HEK293 (cell line): ENCODE measurements around the gene CDK16.

Experiments used
- CTCF ChIA-PET: fragments of 350-600 bp; formaldehyde crosslinking; extraction: SDS; loops from one replicate; lab custom pipeline; 2021; ENCODE audit warnings: antibody characterized with exemption; lab: Yijun Ruan, JAX
- POLR2A ChIA-PET: fragments of 300-600 bp; formaldehyde crosslinking; extraction: SDS; loops from one replicate; lab custom pipeline; 2020; ENCODE audit warnings: antibody characterized with exemption, inconsistent platforms; lab: Yijun Ruan, JAX
- H3K27ac ChIP-seq: fragments of 200-500 bp; sonication (Bioruptor generic); 2 replicates; pipeline ENCODE4 v1.5.1; 2014; ENCODE audit warnings: low read depth, low read length, control low read depth, inconsistent platforms; ENCODE audit errors: extremely low read depth
- H3K36me3 ChIP-seq, 2 experiments: fragments of 200-500 bp in 1 of 2; sonication (Bioruptor generic) in 1 of 2; 1 replicate in 1 of 2; 2 replicates in 1 of 2; pipeline ENCODE4 v1.5.1; 2014 to 2017; ENCODE audit warnings: inconsistent platforms in 2 of 2, low read length in 2 of 2; ENCODE audit not compliant: control insufficient read depth in 2 of 2, insufficient read depth in 1 of 2
- H3K4me1 ChIP-seq: fragments of 200-500 bp; sonication (Bioruptor generic); 2 replicates; pipeline ENCODE4 v1.5.1; 2014; ENCODE audit warnings: mild to moderate bottlenecking, low read length, inconsistent platforms; ENCODE audit not compliant: control insufficient read depth, insufficient read depth
- H3K4me3 ChIP-seq: 2 replicates; pipeline ENCODE4 v1.5.1; 2011; ENCODE audit warnings: low read depth, mild to moderate bottlenecking, control low read depth, low read length, moderate library complexity
- H3K9me3 ChIP-seq: fragments of 200-500 bp; sonication (Bioruptor generic); 2 replicates; pipeline ENCODE4 v1.5.1; 2014; ENCODE audit warnings: low read depth, low read length, inconsistent platforms; ENCODE audit not compliant: control insufficient read depth, insufficient read depth
- GLIS2 ChIP-seq: fragments of 450-650 bp; formaldehyde crosslinking; IDR thresholded peaks from 2 replicates; pipeline ENCODE4 v1.5.1; 2016; ENCODE audit warnings: missing biosample characterization, missing genetic modification characterization
- HOXD13 ChIP-seq: sonication (generic); formaldehyde crosslinking; IDR thresholded peaks from 2 replicates; pipeline ENCODE4 v1.8.0; 2022; ENCODE audit warnings: missing genetic modification reagents, borderline replicate concordance
- IKZF3 ChIP-seq: fragments of 450-650 bp; IDR thresholded peaks from 2 replicates; pipeline ENCODE4 v1.5.0; 2018; ENCODE audit warnings: missing biosample characterization, mild to moderate bottlenecking, missing genetic modification characterization, moderate library complexity
- KLF1 ChIP-seq: fragments of 450-650 bp; formaldehyde crosslinking; IDR thresholded peaks from 2 replicates; pipeline ENCODE4 v1.5.1; 2016; ENCODE audit warnings: missing biosample characterization, missing genetic modification characterization
- MYNN ChIP-seq: fragments of 450-650 bp; formaldehyde crosslinking; IDR thresholded peaks from 2 replicates; pipeline ENCODE4 v1.5.1; 2016; ENCODE audit warnings: missing biosample characterization, missing genetic modification characterization, borderline replicate concordance
- YY2 ChIP-seq: fragments of 450-650 bp; formaldehyde crosslinking; IDR thresholded peaks from 2 replicates; pipeline ENCODE4 v1.5.1; 2016; ENCODE audit warnings: missing biosample characterization, missing genetic modification characterization
- ZBTB7A ChIP-seq: fragments of 450-650 bp; formaldehyde crosslinking; IDR thresholded peaks from 2 replicates; pipeline ENCODE4 v1.5.1; 2016; ENCODE audit warnings: low read depth, missing biosample characterization, missing genetic modification characterization
- ZEB2 ChIP-seq: fragments of 450-650 bp; formaldehyde crosslinking; IDR thresholded peaks from 2 replicates; pipeline ENCODE4 v1.5.1; 2016; ENCODE audit warnings: missing biosample characterization, missing genetic modification characterization
- ZNF19 ChIP-seq: fragments of 450-650 bp; formaldehyde crosslinking; IDR thresholded peaks from 2 replicates; pipeline ENCODE4; 2016; ENCODE audit warnings: missing biosample characterization, missing genetic modification characterization, low read depth
- ZNF2 ChIP-seq: fragments of 450-650 bp; formaldehyde crosslinking; IDR thresholded peaks from 2 replicates; pipeline ENCODE4 v1.5.1; 2016; ENCODE audit warnings: missing biosample characterization, missing genetic modification characterization
- ZNF202 ChIP-seq: fragments of 450-650 bp; formaldehyde crosslinking; IDR thresholded peaks from 2 replicates; pipeline ENCODE4 v1.5.1; 2016; ENCODE audit warnings: missing biosample characterization, missing genetic modification characterization, borderline replicate concordance
- ZNF248 ChIP-seq: fragments of 450-650 bp; formaldehyde crosslinking; IDR thresholded peaks from 2 replicates; pipeline ENCODE4 v1.5.1; 2017; ENCODE audit warnings: missing biosample characterization, missing genetic modification characterization
- ZNF433 ChIP-seq: fragments of 450-650 bp; formaldehyde crosslinking; IDR thresholded peaks from 2 replicates; pipeline ENCODE4 v1.5.1; 2016; ENCODE audit warnings: missing biosample characterization, missing genetic modification characterization, low read depth
- ZNF596 ChIP-seq: fragments of 450-650 bp; IDR thresholded peaks from 2 replicates; pipeline ENCODE4 v1.5.0; 2018; ENCODE audit warnings: missing biosample characterization, mild to moderate bottlenecking, missing genetic modification characterization, moderate library complexity
- ZNF677 ChIP-seq: fragments of 450-650 bp; IDR thresholded peaks from 2 replicates; pipeline ENCODE4 v1.5.0; 2018; ENCODE audit warnings: missing biosample characterization, mild to moderate bottlenecking, missing genetic modification characterization, moderate library complexity
- ZNF701 ChIP-seq: fragments of 450-650 bp; formaldehyde crosslinking; IDR thresholded peaks from 2 replicates; pipeline ENCODE4 v1.5.1; 2016; ENCODE audit warnings: missing biosample characterization, missing genetic modification characterization
- ZNF768 ChIP-seq: fragments of 450-650 bp; formaldehyde crosslinking; IDR thresholded peaks from 2 replicates; pipeline ENCODE4 v1.5.1; 2018; ENCODE audit warnings: missing biosample characterization, mild to moderate bottlenecking, missing genetic modification characterization
- ZNF792 ChIP-seq: fragments of 450-650 bp; formaldehyde crosslinking; IDR thresholded peaks from 2 replicates; pipeline ENCODE4 v1.5.1; 2016; ENCODE audit warnings: missing biosample characterization, missing genetic modification characterization
- TF ChIP-seq, protein P1 (sequence below): fragments of 450-650 bp; formaldehyde crosslinking; IDR thresholded peaks from 2 replicates; pipeline ENCODE4 v1.5.1; 2017; ENCODE audit warnings: missing biosample characterization, missing genetic modification characterization
- TF ChIP-seq, protein P2 (sequence below): fragments of 450-650 bp; IDR thresholded peaks from 2 replicates; pipeline ENCODE4 v1.5.1; 2018; ENCODE audit warnings: missing biosample characterization, missing genetic modification characterization
- TF ChIP-seq, protein P3 (sequence below): fragments of 450-650 bp; formaldehyde crosslinking; IDR thresholded peaks from 2 replicates; pipeline ENCODE4 v1.5.1; 2016; ENCODE audit warnings: missing biosample characterization, missing genetic modification characterization, borderline replicate concordance
- TF ChIP-seq, protein P4 (sequence below): fragments of 450-650 bp; formaldehyde crosslinking; IDR thresholded peaks from 2 replicates; pipeline ENCODE4 v1.5.1; 2016; ENCODE audit warnings: missing biosample characterization, missing genetic modification characterization

The CDK16 gene

DNA sequence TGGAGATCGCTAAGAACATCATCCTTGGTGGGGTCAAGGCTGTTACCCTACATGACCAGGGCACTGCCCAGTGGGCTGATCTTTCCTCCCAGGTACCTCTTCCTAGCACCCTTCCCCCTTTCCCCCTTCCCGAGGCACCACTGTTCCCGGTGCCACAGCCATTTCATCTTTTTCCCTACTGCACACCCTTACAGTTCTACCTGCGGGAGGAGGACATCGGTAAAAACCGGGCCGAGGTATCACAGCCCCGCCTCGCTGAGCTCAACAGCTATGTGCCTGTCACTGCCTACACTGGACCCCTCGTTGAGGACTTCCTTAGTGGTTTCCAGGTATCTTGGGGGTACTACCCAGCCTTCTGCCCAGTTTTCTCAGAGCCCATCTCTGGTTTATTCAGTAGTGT, 19.2 kb upstream of the CDK16 start (continued):
- TF ChIP-seq ZNF792 (tag by site-specific recombination) = no peak
- TF ChIP-seq, protein P1, sequence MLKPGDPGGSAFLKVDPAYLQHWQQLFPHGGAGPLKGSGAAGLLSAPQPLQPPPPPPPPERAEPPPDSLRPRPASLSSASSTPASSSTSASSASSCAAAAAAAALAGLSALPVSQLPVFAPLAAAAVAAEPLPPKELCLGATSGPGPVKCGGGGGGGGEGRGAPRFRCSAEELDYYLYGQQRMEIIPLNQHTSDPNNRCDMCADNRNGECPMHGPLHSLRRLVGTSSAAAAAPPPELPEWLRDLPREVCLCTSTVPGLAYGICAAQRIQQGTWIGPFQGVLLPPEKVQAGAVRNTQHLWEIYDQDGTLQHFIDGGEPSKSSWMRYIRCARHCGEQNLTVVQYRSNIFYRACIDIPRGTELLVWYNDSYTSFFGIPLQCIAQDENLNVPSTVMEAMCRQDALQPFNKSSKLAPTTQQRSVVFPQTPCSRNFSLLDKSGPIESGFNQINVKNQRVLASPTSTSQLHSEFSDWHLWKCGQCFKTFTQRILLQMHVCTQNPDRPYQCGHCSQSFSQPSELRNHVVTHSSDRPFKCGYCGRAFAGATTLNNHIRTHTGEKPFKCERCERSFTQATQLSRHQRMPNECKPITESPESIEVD (tag by site-specific recombination) = no peak
- TF ChIP-seq ZNF596 = no peak
- TF ChIP-seq ZEB2 (tag by site-specific recombination) = no peak
- no peak for TF ChIP-seq ZNF2 (tag by site-specific recombination)

DNA sequence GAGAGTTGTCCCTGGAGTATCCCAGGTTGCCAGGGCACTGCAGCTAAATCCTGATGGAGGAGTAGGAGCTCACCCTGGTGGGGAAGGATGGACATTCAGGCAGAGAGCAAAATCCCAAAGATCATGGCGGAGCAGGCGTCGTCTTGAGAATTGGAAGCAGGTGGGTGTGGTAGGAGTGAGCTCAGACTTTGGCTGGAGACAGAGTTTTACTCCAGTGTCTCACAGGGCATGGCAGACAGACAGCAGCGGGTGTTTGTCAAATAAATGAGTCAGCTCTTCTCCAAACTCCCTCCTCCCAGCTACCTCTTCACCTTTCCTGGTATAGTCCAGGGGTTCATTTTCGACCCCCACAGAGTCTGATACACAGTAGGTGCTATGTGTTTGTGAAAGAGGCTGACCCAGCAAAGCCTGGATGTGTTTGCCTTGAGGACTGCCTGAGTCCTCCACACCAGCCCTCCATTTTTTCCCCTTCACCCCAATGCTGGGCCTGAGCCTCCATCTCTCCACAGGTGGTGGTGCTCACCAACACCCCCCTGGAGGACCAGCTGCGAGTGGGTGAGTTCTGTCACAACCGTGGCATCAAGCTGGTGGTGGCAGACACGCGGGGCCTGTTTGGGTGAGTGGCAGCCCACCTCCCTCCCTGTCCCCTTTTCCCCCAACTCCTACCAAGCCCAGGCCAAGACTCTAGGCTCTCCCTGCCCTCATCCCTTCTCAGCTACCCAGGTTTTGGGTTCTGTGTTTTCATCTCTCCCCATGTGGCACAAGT, 17.9 kb upstream of the CDK16 start:
- TF ChIP-seq IKZF3 = no peak
- peak; percentile 49 for TF ChIP-seq KLF1 (tag by site-specific recombination)
- ChIA-PET POLR2A (interaction anchor here (0.9 to 1.5 kb wide), 3 partner anchors 10 to 18 kb away, joined by 5 to 10 read pairs (median 7); partner anchors contain the start of gene CDK16), CTCF (interaction anchor here (1.5 kb wide), 1 partner anchor 184 kb away, joined by 4 read pairs; no protein-coding TSS in a partner anchor)
- Histone ChIP-seq H3K9me3 (no peaks in the 10 kb centered on the region), H3K4me1 (0 out of 2 replicates have a peak, but pooled peaks cover 4% of the 10 kb centered on the region), H3K4me3 (no peak overlapping the region), H3K27ac (no peak overlapping the region), H3K36me3 (peaks cover 54 to 100% of the 10 kb centered on the region in 2 experiments)

DNA sequence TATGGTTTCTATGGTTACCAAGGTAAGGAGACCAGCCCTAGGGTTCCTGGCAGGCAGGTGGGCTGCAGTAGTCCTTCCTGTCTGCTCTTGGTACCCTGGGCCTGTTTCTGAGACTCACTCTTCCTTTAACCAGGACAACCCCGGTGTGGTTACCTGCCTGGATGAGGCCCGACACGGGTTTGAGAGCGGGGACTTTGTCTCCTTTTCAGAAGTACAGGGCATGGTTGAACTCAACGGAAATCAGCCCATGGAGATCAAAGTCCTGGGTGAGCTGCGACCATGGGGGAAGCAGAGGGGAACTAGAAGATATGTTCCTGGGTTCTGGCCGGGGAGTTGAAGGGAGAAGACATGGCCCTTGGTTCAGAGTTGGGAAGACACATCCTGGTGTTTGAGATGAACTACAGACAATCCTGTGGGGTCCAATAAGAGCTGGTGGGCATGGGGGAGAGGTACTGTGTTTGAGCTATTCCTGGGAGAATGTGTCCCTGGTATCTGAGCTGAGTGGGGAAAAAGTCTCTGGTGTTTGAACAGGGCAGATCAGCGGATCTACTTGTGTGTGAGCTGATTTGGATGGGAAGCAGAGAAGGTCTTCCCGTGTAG, 17.0 kb upstream of the CDK16 start:
- ChIA-PET POLR2A (interaction anchor here (0.5 to 1.5 kb wide), 3 partner anchors 15 to 48 kb away, joined by 3 to 7 read pairs (median 4); no protein-coding TSS in a partner anchor), CTCF (interaction anchor here (0.8 to 1.5 kb wide), 2 partner anchors 111 to 183 kb away, joined by 3 to 4 read pairs; no protein-coding TSS in a partner anchor)
- no peaks in the 10 kb centered on the region for H3K4me1 ChIP-seq

DNA sequence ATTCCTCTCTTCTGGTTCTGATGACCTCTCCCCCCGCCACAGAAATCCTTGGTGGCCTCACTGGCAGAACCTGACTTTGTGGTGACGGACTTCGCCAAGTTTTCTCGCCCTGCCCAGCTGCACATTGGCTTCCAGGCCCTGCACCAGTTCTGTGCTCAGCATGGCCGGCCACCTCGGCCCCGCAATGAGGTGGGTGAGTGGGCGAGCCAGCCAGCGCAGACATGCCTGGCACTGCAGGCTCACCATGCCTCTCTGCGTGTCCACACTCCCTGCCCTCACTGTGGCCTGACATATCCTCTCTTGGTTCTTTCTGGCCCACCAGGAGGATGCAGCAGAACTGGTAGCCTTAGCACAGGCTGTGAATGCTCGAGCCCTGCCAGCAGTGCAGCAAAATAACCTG, 16.2 kb upstream of the CDK16 start:
- no peak overlapping the region for H3K4me3 ChIP-seq
- peaks cover 68 to 100% of the 10 kb centered on the region in 2 experiments for H3K36me3 ChIP-seq
- CTCF ChIA-PET = interaction anchor here (0.8 kb wide), 1 partner anchor 111 kb away, joined by 3 read pairs; no protein-coding TSS in a partner anchor
- POLR2A ChIA-PET = interaction anchor here (0.5 to 1.5 kb wide), 3 partner anchors 14 to 35 kb away, joined by 3 to 7 read pairs (median 6); no protein-coding TSS in a partner anchor
- H3K4me1 ChIP-seq = no peaks in the 10 kb centered on the region
- no peaks in the 10 kb centered on the region for H3K9me3 ChIP-seq
- no peak overlapping the region for H3K27ac ChIP-seq
- TF ChIP-seq ZNF248 (tag by site-specific recombination) (no peak), ZNF768 (tag by site-specific recombination) (no peak), ZNF677 (tag by site-specific recombination) (no peak), MYNN (tag by site-specific recombination) (no peak), ZNF596 (no peak), ZNF433 (tag by site-specific recombination) (no peak), ZNF202 (no peak), ZNF701 (tag by site-specific recombination) (no peak), ZNF2 (tag by site-specific recombination) (no peak), HOXD13 (CRISPR knock-in tag) (no peak), ZBTB7A (tag by site-specific recombination) (no peak), ZNF19 (tag by site-specific recombination) (no peak)
- TF ChIP-seq, protein P2, sequence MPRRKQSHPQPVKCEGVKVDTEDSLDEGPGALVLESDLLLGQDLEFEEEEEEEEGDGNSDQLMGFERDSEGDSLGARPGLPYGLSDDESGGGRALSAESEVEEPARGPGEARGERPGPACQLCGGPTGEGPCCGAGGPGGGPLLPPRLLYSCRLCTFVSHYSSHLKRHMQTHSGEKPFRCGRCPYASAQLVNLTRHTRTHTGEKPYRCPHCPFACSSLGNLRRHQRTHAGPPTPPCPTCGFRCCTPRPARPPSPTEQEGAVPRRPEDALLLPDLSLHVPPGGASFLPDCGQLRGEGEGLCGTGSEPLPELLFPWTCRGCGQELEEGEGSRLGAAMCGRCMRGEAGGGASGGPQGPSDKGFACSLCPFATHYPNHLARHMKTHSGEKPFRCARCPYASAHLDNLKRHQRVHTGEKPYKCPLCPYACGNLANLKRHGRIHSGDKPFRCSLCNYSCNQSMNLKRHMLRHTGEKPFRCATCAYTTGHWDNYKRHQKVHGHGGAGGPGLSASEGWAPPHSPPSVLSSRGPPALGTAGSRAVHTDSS (tag by site-specific recombination) = no peak
- TF ChIP-seq, protein P3, sequence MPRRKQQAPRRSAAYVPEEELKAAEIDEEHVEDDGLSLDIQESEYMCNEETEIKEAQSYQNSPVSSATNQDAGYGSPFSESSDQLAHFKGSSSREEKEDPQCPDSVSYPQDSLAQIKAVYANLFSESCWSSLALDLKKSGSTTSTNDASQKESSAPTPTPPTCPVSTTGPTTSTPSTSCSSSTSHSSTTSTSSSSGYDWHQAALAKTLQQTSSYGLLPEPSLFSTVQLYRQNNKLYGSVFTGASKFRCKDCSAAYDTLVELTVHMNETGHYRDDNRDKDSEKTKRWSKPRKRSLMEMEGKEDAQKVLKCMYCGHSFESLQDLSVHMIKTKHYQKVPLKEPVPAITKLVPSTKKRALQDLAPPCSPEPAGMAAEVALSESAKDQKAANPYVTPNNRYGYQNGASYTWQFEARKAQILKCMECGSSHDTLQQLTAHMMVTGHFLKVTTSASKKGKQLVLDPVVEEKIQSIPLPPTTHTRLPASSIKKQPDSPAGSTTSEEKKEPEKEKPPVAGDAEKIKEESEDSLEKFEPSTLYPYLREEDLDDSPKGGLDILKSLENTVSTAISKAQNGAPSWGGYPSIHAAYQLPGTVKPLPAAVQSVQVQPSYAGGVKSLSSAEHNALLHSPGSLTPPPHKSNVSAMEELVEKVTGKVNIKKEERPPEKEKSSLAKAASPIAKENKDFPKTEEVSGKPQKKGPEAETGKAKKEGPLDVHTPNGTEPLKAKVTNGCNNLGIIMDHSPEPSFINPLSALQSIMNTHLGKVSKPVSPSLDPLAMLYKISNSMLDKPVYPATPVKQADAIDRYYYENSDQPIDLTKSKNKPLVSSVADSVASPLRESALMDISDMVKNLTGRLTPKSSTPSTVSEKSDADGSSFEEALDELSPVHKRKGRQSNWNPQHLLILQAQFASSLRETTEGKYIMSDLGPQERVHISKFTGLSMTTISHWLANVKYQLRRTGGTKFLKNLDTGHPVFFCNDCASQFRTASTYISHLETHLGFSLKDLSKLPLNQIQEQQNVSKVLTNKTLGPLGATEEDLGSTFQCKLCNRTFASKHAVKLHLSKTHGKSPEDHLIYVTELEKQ = no peak

More for the DNA sequence above, 17.0 kb upstream of the CDK16 start:
- Histone ChIP-seq H3K27ac (no peak overlapping the region), H3K36me3 (peaks cover 59 to 100% of the 10 kb centered on the region in 2 experiments), H3K9me3 (no peaks in the 10 kb centered on the region), H3K4me3 (no peak overlapping the region)
- TF ChIP-seq YY2 (no peak), GLIS2 (tag by site-specific recombination) (no peak)
- TF ChIP-seq, protein P4, sequence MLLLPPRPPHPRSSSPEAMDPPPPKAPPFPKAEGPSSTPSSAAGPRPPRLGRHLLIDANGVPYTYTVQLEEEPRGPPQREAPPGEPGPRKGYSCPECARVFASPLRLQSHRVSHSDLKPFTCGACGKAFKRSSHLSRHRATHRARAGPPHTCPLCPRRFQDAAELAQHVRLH = no peak
